Mucosa of stomach (tissue), 1 donor: ENCODE data around the gene GNAS-AS1.

Experiments used
- H3K27me3 ChIP-seq: one replicate; pipeline ENCODE4 v1.7.0; 2013; ENCODE audit warnings: mild to moderate bottlenecking, low read length; ENCODE audit not compliant: control insufficient read depth, insufficient read depth
- H3K36me3 ChIP-seq: one replicate; pipeline ENCODE4 v1.7.0; 2013; ENCODE audit warnings: low read length; ENCODE audit not compliant: control insufficient read depth, insufficient read depth
- H3K4me1 ChIP-seq: one replicate; pipeline ENCODE4 v1.7.0; 2013; ENCODE audit warnings: mild to moderate bottlenecking, low read length; ENCODE audit not compliant: control insufficient read depth, insufficient read depth
- H3K4me3 ChIP-seq: one replicate; pipeline ENCODE4 v1.7.0; 2013; ENCODE audit warnings: low read length
- H3K9ac ChIP-seq: one replicate; pipeline ENCODE4 v1.7.0; 2013; ENCODE audit warnings: mild to moderate bottlenecking, low read length, moderate library complexity
- H3K9me3 ChIP-seq: one replicate; pipeline ENCODE4 v1.7.0; 2013; ENCODE audit warnings: mild to moderate bottlenecking, low read length, moderate library complexity; ENCODE audit not compliant: control insufficient read depth
- donor health status: Pancreatic carcinoma.

GNAS-AS1 gene

GRCh38 chr20:58792426-58792825 lies 58.3 kb downstream of the GNAS-AS1 start:
- no peaks in the 10 kb centered on the region for H3K4me1 ChIP-seq
- no peaks in the 10 kb centered on the region for H3K9me3 ChIP-seq
- H3K36me3 ChIP-seq = no peaks in the 10 kb centered on the region
- H3K9ac ChIP-seq = no peak overlapping the region
- H3K4me3 ChIP-seq = no peak overlapping the region
- H3K27me3 ChIP-seq = no peaks in the 10 kb centered on the region

DNA sequence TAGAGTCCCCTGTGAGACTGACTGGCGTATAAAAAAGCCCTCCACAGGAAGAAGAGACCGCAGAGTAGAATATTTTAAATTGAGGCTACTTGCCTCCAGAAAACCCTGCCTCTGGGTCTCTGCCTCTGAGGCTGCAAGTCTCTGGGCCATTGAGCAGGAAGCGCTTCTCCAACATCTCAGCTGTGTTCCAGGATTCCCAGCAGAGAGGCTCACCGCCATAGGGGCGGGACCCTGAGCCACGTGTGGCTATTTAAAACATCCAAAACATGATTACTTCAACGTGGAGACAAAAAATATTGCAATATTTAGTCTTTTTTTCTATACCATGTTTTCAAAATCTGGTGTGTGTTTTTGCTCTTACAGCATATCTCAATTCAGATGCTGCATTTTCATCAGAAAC lies 59.4 kb downstream of the GNAS-AS1 start:
- H3K27me3 ChIP-seq = no peaks in the 10 kb centered on the region
- H3K36me3 ChIP-seq = no peaks in the 10 kb centered on the region
- H3K4me3 ChIP-seq = no peak overlapping the region
- H3K9me3 ChIP-seq = no peaks in the 10 kb centered on the region
- H3K9ac ChIP-seq = no peak overlapping the region
- no peaks in the 10 kb centered on the region for H3K4me1 ChIP-seq

- Histone ChIP-seq H3K27me3 (no peaks in the 10 kb centered on the region), H3K4me3 (no peak overlapping the region), H3K4me1 (no peaks in the 10 kb centered on the region)
Observed at GRCh38 chr20:58790454-58790853, 60.2 kb downstream of the GNAS-AS1 start.

DNA sequence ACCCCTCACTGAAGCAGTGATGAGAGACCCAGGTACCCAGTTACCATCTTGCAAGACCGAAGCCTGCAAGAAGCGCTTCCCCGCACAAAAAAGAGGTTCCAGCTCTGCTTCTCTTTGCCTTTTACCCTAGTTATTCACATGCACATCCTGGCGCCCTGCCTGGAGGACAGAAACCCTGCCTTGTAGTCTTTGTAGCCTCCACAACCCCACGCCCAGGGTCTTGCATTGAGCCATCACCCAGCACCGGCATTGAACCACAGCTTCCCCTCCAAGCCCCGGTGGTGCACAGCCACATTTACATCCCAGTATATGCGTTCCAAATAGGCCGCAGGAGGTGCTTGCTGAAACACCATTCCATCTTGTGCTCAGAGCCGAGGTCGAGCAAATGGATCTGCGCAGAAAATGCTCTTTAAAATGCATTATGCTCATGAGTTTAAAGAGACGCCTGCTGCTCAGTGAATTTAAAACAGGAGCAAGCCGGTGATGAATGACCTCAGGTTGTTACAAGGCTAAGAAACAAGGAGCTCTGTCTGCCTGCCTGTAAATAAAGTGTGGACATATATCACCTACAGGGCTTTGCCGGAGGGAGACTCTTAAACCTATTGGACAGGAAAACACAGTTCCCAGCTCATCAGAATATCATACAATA lies 61.7 kb downstream of the GNAS-AS1 start:
- Histone ChIP-seq H3K27me3 (peaks cover 8% of the 10 kb centered on the region), H3K4me3 (no peak overlapping the region), H3K9me3 (no peaks in the 10 kb centered on the region), H3K36me3 (no peaks in the 10 kb centered on the region), H3K4me1 (no peaks in the 10 kb centered on the region), H3K9ac (no peak overlapping the region)

More at GRCh38 chr20:58790454-58790853, 60.2 kb downstream of the GNAS-AS1 start:
- Histone ChIP-seq H3K9ac (no peak overlapping the region), H3K36me3 (no peaks in the 10 kb centered on the region), H3K9me3 (no peaks in the 10 kb centered on the region)

- no peaks in the 10 kb centered on the region for H3K4me1 ChIP-seq
- H3K4me3 ChIP-seq = no peak overlapping the region
- peaks cover 8% of the 10 kb centered on the region for H3K27me3 ChIP-seq
- no peak overlapping the region for H3K9ac ChIP-seq
- no peaks in the 10 kb centered on the region for H3K36me3 ChIP-seq
- H3K9me3 ChIP-seq = no peaks in the 10 kb centered on the region
Observed at GRCh38 chr20:58787211-58788005, 63.3 kb downstream of the GNAS-AS1 start.

DNA sequence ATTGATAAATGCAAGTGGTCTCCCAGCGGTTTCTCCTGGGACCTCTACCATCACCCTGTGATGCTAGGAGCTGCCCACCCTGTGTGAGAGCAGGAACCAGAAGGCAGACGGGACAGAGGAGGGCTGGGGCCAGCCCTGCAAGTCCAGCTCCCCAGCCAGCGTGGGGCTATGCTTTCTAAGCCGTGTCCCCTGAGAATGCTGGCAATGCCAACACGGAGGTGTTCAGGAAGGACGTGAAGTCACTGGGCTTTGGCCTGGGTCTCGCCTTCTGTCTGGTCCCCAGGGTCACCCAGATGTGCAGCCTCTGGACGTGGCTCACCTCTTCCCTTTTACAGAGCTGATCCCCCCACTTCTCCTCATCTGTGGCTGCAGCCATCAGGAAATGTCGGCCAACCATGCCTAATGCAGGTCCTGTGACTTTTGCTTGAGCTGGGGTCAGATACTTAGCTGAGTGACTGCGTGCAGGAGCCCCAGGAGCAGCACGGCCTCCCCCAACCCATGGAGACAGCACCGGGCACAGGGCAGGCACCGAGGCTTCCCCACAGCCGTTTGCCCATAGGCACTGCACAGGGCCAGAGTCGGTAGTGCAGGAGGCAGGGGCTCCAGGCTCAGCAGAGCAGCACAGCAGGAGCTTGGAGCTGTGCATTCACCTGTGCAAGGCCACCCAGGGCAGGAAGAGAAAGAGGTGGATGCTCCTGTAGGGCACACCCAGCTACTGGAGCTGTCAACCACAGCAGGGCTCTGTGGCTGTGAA lies 66.2 kb downstream of the GNAS-AS1 start:
- Histone ChIP-seq H3K27me3 (peaks cover 8% of the 10 kb centered on the region), H3K4me1 (no peaks in the 10 kb centered on the region), H3K9ac (no peak overlapping the region), H3K36me3 (no peaks in the 10 kb centered on the region), H3K4me3 (no peak overlapping the region), H3K9me3 (no peaks in the 10 kb centered on the region)

GRCh38 chr20:58783511-58784011 lies 67.1 kb downstream of the GNAS-AS1 start:
- no peaks in the 10 kb centered on the region for H3K36me3 ChIP-seq
- no peak overlapping the region for H3K4me3 ChIP-seq
- H3K9ac ChIP-seq = no peak overlapping the region
- no peaks in the 10 kb centered on the region for H3K9me3 ChIP-seq
- H3K4me1 ChIP-seq = no peaks in the 10 kb centered on the region
- H3K27me3 ChIP-seq = peaks cover 8% of the 10 kb centered on the region

DNA sequence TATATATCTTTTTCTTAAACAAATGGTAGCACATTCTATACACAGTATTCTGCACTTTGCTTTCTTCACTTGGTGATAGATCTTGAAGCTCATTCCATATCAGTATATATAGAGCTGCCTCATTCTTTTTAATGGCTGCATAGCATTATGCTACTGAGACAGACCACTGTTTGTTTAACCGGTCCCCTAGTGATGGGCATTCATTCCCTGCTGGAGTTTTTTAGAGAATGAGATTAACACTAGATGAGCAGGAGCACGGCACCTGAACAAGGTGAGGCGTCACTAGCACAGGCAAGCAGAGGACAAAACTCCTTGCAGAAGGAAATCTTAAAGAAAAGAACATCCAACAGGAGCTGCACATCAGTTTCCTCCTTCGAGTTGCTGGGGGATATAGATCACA lies 69.6 kb downstream of the GNAS-AS1 start:
- Histone ChIP-seq H3K36me3 (no peaks in the 10 kb centered on the region), H3K4me3 (no peak overlapping the region), H3K9ac (no peak overlapping the region), H3K4me1 (no peaks in the 10 kb centered on the region), H3K27me3 (peaks cover 8% of the 10 kb centered on the region), H3K9me3 (no peaks in the 10 kb centered on the region)

GRCh38 chr20:58778760-58779159 lies 71.9 kb downstream of the GNAS-AS1 start:
- Histone ChIP-seq H3K4me1 (no peaks in the 10 kb centered on the region), H3K27me3 (no peaks in the 10 kb centered on the region), H3K9me3 (no peaks in the 10 kb centered on the region), H3K36me3 (no peaks in the 10 kb centered on the region), H3K9ac (no peak overlapping the region), H3K4me3 (no peak overlapping the region)

DNA sequence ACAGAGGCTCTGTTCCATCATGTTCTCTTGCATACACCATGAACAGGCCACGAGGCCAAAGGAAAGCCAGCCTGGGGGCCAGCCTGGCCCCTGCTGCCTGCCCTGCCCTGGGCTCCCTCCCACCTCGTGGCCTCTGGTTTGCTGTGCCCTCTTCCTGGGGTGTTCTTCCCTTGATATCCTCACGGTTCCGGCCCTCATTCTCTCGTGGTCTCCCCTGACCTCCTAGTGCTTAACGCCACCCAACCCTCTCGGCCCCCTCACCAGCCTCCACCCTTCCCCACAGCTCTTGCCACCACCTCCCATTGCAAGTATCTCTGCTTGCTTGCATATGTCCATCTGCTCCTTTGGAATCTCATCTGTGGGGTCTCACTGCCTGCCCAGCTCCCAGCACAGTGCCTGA lies 73.0 kb downstream of the GNAS-AS1 start:
- Histone ChIP-seq H3K9me3 (no peaks in the 10 kb centered on the region), H3K27me3 (no peaks in the 10 kb centered on the region), H3K9ac (no peak overlapping the region), H3K4me1 (no peaks in the 10 kb centered on the region), H3K36me3 (no peaks in the 10 kb centered on the region), H3K4me3 (no peak overlapping the region)

DNA sequence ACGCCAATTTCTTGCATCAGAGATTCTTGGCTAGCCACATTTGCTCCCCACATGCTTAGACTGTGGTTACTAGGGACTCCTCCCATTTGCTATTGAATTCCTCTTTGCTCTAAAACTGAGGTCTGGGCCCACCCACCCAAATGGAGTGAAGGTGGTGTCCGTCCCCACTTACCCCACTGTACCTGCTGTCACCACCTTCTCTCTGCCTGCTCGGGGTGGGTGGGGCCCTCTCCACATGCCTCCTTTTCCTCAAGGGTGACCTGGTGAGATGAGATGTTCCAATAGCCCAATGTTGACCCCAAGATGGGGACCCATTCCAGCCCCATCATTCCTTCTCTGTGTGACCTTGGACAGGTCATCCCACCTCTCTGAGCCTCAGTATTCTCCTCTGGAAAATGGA lies 74.6 kb downstream of the GNAS-AS1 start:
- no peaks in the 10 kb centered on the region for H3K36me3 ChIP-seq
- no peaks in the 10 kb centered on the region for H3K9me3 ChIP-seq
- no peak overlapping the region for H3K4me3 ChIP-seq
- H3K9ac ChIP-seq = no peak overlapping the region
- H3K4me1 ChIP-seq = no peaks in the 10 kb centered on the region
- no peaks in the 10 kb centered on the region for H3K27me3 ChIP-seq

GRCh38 chr20:58775371-58775770 lies 75.3 kb downstream of the GNAS-AS1 start:
- H3K9ac ChIP-seq = no peak overlapping the region
- no peaks in the 10 kb centered on the region for H3K27me3 ChIP-seq
- no peaks in the 10 kb centered on the region for H3K9me3 ChIP-seq
- H3K4me3 ChIP-seq = no peak overlapping the region
- no peaks in the 10 kb centered on the region for H3K36me3 ChIP-seq
- H3K4me1 ChIP-seq = no peaks in the 10 kb centered on the region
